Stimulated activated CD4-positive, alpha-beta T cell treated with anti-CD3 and anti-CD28 coated beads, Interleukin-12 subunit alpha, Interleukin-12 subunit beta, amount 100 ng/mL, for 24 hours (primary cell): ENCODE results near the gene MT3.

Experiments used
- DNase-seq, 2 experiments: peaks; one replicate each; pipeline ENCODE4 v3.0.0-alpha.2; 2020; ENCODE audit warnings: low read depth in 2 of 2

The MT3 gene

DNA sequence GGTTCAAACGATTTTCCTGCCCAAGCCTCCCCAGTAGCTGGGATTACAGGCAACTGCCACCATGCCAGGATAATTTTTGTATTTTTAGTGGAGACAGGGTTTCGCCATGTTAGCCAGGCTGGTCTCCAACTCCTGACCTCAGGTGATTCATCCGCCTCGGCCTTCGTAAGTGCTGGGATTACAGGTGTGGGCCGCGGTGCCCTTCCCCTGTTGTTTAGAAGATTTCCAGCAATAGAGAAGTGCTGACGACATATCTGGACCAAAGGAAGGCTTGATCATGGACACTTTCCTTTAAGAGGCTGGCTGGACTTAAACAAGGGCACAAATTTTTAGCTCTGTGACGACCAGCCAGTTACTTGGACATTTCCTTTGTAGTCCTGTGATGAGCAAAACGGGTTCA lies 41.9 kb downstream of the MT3 start:
- DNase-seq, result no peak

DNA sequence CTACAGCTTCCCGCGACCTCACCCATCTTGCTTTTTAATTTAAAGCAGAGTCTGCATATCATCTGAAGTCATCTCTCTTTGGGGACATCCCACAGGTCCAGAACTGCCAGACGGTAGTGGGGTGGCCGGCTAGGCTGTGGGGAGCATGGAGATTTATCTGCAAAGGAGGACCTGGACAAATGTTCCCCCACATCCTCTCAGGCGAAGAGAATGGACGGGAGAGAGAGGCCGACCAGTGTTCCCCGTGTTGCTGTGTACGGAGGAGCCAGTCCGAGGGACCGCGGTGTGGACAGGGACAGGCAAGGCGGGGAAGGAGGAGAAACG lies 42.5 kb downstream of the MT3 start:
- DNase-seq, result no peak

DNA sequence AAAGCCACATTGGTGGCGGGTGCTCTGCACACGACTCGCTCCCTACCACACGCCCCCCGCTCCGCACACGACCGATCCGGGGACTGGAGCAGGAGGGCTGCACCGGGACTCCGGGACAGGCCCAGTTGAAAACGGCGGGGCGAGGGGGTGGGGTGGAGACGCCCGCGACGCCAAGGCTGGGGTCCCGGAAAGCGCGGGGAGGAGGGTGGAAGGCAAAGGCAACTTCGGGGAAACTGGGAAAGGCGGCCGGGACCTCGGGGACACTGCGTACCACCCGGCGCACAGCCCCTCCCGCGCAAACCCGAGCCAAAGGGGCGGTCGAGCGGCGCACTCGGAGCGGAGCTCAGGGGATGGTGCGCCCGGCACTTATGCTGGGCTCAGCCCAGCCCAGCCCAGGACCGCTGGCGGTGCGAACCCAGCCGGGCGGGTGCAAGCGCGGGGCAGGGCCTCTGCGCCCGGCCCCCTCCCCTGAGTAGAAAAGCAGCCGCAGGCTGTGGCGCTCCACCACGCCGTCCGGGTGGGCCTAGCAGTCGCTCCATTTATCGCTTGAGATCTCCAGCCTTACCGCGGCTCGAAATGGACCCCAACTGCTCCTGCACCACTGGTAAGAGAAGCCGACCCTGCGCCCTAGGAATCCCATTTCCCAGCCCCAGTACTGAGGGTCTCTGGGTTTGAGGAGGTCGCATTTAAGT lies 43.0 kb downstream of the MT3 start, which contains the start of gene MT1M:
Gene MT1M, plus strand, starts transcription at position 504 of the 692 bp plus-strand sequence. Its CDS starts 73 bp downstream, at position 577.
- DNase-seq, result no peak

- DNase-seq, result no peak
Observed at GRCh38 chr16:56632848-56633365, 43.6 kb downstream of the MT3 start.

DNA sequence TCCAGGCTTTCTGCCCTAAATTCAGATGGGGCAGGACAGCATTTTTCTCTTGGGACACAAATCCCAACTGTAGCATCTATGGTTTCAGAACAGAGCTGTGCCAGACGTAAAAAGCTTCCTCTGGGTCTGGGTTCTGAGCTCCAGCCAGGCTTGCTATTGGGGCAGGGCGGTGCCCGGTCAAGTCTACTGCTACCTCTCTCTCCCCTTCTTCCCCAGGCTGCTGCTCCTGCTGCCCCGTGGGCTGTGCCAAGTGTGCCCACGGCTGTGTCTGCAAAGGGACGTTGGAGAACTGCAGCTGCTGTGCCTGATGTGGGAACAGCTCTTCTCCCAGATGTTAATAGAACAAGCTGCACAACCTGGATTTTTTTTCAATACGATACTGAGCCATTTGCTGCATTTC lies 44.2 kb downstream of the MT3 start:
- no peak for DNase-seq

DNA sequence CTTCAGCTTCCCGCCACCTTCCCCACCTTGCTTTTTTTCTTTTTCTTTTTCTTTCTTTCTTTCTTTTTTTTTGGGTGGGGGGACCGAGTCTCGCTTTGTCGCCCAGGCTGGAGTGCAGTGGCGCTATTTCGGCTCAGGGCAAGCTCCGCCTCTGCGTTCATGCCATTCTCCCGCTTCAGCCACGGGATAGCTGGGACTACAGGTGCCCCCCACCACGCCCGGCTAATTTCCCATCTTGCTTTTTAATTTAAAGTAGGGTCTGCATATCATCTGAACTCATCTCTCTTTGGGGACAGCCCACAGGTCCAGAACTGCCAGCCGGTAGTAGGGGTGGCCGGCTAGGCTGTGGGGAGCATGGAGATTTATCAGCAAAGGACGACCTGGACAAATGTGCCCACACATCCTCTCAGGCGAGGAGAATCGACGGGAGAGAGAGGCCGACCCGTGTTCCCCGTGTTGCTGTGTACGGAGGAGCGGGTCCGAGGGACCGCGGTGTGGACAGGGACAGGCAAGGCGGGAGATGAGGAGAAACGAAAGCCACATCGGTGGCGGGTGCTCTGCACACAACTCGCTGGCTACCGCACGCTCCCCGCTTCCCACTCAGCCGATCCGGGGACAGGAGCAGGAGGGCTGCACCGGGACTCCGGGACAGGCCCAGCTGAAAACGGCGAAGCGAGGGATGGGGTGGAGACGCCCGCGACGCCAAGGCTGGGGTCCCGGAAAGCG lies 45.5 kb downstream of the MT3 start:
- no peak for DNase-seq

DNA sequence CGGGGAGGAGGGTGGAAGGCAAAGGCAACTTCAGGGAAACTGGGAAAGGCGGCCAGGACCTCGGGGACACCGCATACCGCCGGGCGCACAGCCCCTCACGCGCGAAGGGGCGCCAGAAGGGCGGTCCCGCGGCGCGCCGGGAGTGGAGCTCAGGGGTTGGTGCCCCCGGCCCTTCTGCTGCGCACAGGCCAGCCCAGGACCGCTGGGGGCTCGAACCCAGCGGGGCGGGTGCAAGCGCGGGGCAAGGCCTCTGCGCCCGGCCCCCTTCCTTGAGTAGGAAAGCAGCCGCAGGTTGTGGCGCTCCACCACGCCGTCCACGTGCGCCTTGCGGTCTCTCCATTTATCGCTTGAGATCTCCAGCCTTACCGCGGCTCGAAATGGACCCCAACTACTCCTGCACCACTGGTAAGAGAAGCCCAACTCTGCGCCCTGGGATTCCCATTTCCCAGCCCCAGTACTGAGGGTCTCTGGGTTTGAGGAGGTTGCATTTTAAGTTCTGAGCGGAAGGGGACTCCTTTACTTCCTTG lies 46.2 kb downstream of the MT3 start:
- no peak for DNase-seq

- DNase-seq, result no peak
Observed at GRCh38 chr16:56636616-56637413, 47.5 kb downstream of the MT3 start.

DNA sequence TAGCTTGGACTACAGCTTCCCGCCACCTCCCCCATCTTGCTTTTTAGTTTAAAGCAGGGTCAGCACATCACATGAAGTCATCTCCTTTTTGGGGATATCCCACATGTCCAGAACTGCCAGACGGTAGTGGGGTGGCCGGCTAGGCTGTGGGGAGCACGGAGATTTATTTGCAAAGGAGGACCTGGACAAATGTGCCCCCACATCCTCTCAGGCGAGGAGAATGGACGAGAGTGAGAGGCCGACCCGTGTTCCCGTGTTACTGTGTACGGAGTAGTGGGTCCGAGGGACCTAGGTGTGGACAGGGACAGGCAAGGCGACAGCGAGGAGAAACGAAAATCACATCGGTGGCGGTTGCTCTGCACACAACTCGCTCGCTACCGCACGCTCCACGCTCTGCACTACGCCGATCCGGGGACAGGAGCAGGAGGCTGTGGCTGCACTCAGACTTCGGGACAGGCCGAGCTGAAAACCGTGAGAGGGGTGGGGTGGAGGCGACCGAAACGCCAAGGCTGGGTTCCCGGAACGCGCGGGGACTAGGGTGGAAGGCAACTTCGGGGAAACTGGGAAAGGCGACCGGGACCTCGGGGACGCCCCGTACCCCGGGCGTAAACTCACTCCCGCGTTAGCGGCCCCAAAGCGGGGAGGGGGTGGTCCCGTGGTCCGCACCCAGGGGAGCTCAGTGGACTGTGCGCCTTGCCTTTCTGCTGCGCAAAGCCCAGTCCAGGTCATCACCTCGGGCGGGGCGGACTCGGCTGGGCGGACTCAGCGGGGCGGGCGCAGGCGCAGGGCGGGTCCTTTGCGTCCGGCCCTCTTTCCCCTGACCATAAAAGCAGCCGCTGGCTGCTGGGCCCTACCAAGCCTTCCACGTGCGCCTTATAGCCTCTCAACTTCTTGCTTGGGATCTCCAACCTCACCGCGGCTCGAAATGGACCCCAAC lies 48.8 kb downstream of the MT3 start, which contains the start of gene MT1A:
Gene MT1A, plus strand, starts transcription at position 853 of the 937 bp plus-strand sequence. Its CDS starts 73 bp downstream, at position 926.
- no peak for DNase-seq

DNA sequence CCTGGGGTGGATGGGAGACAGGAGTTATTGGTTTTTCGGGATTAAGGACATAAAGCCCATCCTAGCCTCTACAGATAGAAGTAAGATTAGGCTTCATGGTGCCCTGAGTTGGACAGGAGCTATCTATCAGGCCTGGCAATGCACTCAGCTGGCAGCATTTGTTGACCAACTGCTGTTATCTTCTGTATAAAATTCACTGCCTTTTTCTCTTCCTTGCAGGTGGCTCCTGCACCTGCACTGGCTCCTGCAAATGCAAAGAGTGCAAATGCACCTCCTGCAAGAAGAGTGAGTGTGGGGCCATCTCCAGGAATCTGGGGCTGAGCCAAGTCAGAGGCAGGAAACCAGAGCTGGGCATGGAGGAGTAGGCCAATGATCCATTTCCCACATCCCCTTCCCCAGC lies 49.7 kb downstream of the MT3 start:
- DNase-seq, result no peak

DNA sequence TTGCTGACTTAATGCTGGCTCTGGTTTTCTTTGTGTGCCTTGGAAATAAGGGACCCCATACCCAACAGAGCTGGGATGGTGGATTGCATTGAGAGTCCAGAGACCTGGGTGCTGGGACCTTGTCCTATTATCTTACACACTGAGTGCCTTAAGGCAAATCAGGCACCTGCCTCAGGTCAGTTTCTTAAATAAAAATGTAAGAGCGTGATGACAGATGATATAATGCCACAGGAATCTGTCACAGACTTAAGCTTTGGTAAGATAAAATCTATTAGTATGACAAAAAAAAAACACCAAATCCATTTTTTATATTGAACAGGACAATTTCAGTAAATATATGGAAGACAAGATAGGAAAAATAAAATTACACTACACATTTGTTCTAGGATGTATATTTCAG lies 50.7 kb downstream of the MT3 start:
- no peak for DNase-seq
